Endothelial cell of umbilical vein (primary cell): ENCODE results near the gene CDH23.

ENCODE experiments used
- EZH2 ChIP-seq: IDR thresholded peaks from 2 replicates; pipeline ENCODE4 v1.6.1; 2012; ENCODE audit warnings: borderline replicate concordance, low read depth, mild to moderate bottlenecking, moderate library complexity, low read length, inconsistent platforms; ENCODE audit not compliant: severe bottlenecking
- POLR2A ChIP-seq: IDR thresholded peaks from 2 replicates; pipeline ENCODE4 v1.6.1; 2012; ENCODE audit warnings: low read depth, mild to moderate bottlenecking, control low read depth, low read length
- POLR2AphosphoS5 ChIP-seq: IDR thresholded peaks from 2 replicates; pipeline ENCODE4 v1.6.1; 2012; ENCODE audit warnings: low read depth, mild to moderate bottlenecking, control low read depth, low read length, moderate library complexity; ENCODE audit not compliant: insufficient read depth
- TF ChIP-seq, protein P1 (sequence below), 2 donors: IDR thresholded peaks; 1 replicate in 1 of 2; 2 replicates in 1 of 2; pipeline ENCODE4 v1.5.1; 2011; ENCODE audit warnings: low read length in 2 of 2, mild to moderate bottlenecking in 2 of 2, moderate library complexity in 2 of 2, control low read depth in 1 of 2, inconsistent platforms in 1 of 2, low read depth in 1 of 2; ENCODE audit not compliant: insufficient read depth in 1 of 2; ENCODE audit errors: extremely low read depth in 1 of 2
- TF ChIP-seq, protein P2 (sequence below): IDR thresholded peaks from 2 replicates; pipeline ENCODE4 v1.6.1; 2011; ENCODE audit not compliant: insufficient read depth, insufficient read length

DNA sequence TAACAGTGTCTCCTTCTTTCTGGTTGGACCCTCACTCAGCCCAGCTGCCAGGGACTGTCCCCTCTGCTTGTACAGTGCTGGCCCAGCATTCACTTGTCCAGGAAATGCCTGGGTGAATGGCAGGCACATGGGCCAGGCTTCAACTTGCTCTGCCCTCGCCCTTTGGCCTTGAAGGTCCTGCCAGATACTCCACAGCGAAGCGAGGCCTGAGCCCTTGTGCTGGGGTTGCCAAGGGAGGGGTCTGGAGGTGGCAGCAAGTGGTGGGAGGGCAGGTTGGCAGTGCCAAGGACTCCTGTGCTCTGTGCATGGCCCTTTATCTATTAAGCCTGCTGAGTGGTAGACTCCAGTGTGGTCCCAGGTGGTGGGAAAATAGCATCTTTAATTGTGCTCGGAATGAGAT lies 75.7 kb downstream of the CDH23 start:
- TF ChIP-seq EZH2: no peak
- TF ChIP-seq, protein P1, sequence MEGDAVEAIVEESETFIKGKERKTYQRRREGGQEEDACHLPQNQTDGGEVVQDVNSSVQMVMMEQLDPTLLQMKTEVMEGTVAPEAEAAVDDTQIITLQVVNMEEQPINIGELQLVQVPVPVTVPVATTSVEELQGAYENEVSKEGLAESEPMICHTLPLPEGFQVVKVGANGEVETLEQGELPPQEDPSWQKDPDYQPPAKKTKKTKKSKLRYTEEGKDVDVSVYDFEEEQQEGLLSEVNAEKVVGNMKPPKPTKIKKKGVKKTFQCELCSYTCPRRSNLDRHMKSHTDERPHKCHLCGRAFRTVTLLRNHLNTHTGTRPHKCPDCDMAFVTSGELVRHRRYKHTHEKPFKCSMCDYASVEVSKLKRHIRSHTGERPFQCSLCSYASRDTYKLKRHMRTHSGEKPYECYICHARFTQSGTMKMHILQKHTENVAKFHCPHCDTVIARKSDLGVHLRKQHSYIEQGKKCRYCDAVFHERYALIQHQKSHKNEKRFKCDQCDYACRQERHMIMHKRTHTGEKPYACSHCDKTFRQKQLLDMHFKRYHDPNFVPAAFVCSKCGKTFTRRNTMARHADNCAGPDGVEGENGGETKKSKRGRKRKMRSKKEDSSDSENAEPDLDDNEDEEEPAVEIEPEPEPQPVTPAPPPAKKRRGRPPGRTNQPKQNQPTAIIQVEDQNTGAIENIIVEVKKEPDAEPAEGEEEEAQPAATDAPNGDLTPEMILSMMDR (IDR thresholded peaks at IDR 0.05; ENCODE audit: extremely low read depth in 1 of 2, insufficient read depth in 1 of 2, low read depth in 1 of 2, low read length in 2 of 2): no peak
- TF ChIP-seq, protein P2, sequence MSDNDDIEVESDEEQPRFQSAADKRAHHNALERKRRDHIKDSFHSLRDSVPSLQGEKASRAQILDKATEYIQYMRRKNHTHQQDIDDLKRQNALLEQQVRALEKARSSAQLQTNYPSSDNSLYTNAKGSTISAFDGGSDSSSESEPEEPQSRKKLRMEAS: no peak
- no peak for TF ChIP-seq POLR2A
- TF ChIP-seq POLR2AphosphoS5: no peak
